ENCODE results near the gene ADAM15.

DNA sequence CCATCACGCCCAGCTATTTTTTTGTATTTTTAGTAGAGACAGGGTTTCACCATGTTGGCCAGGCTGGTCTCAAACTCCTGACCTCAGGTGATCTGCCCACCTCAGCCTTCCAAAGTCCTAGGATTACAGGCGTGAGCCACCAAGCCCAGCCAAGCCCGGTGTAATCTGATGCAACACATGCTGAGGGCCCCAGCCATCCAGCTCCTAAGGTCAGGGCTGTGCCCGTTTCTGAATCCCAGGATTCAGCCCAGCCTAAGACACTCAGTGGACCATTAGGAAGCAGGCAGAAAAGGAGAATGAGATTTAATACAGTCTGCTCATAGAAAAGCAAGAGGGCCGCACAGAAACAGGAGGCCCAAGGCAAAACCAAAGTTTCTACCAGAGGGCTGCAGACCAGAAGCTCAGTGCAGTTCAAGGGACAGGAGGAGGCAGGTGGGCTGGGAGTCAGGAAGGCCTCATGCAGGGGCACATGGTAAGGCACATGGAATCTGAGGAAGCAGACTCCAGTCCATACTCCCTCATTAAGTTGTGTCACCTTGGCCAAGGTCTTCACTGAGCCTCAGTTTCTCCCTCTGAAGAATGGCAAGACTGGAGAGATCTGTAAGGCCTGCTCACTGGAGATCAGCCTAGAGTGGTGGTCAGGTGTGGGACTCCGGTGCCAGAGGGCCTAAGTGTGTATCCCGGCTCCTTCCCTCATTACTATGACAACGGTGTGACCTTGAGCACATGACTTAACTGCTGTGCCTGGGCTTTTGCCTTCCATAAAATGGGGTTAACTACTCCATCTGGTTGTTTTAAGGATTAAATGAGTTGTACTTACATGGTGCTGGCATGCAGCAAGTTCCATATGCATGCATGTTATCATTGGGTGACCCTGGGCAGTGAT is 2.4 kb upstream of the ADAM15 start:
- TF ChIP-seq, protein P1, sequence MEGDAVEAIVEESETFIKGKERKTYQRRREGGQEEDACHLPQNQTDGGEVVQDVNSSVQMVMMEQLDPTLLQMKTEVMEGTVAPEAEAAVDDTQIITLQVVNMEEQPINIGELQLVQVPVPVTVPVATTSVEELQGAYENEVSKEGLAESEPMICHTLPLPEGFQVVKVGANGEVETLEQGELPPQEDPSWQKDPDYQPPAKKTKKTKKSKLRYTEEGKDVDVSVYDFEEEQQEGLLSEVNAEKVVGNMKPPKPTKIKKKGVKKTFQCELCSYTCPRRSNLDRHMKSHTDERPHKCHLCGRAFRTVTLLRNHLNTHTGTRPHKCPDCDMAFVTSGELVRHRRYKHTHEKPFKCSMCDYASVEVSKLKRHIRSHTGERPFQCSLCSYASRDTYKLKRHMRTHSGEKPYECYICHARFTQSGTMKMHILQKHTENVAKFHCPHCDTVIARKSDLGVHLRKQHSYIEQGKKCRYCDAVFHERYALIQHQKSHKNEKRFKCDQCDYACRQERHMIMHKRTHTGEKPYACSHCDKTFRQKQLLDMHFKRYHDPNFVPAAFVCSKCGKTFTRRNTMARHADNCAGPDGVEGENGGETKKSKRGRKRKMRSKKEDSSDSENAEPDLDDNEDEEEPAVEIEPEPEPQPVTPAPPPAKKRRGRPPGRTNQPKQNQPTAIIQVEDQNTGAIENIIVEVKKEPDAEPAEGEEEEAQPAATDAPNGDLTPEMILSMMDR (tag by site-specific recombination; IDR thresholded peaks at IDR 0.05) = no peak
- TF ChIP-seq ZNF777 (tag by site-specific recombination; IDR thresholded peaks at IDR 0.05; ENCODE audit: borderline replicate concordance) = no peak
- TF ChIP-seq, protein P2, sequence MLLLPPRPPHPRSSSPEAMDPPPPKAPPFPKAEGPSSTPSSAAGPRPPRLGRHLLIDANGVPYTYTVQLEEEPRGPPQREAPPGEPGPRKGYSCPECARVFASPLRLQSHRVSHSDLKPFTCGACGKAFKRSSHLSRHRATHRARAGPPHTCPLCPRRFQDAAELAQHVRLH (tag by site-specific recombination; IDR thresholded peaks at IDR 0.05) = no peak
- TF ChIP-seq, protein P3, sequence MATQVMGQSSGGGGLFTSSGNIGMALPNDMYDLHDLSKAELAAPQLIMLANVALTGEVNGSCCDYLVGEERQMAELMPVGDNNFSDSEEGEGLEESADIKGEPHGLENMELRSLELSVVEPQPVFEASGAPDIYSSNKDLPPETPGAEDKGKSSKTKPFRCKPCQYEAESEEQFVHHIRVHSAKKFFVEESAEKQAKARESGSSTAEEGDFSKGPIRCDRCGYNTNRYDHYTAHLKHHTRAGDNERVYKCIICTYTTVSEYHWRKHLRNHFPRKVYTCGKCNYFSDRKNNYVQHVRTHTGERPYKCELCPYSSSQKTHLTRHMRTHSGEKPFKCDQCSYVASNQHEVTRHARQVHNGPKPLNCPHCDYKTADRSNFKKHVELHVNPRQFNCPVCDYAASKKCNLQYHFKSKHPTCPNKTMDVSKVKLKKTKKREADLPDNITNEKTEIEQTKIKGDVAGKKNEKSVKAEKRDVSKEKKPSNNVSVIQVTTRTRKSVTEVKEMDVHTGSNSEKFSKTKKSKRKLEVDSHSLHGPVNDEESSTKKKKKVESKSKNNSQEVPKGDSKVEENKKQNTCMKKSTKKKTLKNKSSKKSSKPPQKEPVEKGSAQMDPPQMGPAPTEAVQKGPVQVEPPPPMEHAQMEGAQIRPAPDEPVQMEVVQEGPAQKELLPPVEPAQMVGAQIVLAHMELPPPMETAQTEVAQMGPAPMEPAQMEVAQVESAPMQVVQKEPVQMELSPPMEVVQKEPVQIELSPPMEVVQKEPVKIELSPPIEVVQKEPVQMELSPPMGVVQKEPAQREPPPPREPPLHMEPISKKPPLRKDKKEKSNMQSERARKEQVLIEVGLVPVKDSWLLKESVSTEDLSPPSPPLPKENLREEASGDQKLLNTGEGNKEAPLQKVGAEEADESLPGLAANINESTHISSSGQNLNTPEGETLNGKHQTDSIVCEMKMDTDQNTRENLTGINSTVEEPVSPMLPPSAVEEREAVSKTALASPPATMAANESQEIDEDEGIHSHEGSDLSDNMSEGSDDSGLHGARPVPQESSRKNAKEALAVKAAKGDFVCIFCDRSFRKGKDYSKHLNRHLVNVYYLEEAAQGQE (tag by site-specific recombination; IDR thresholded peaks at IDR 0.05) = no peak

Data from HEK293 (cell line).